H1 (cell line): ENCODE data around the gene ZNF260.

ENCODE experiments used
- CTCF ChIP-seq, 3 experiments: IDR thresholded peaks; 1 replicate in 2 of 3; 2 replicates in 1 of 3; pipeline versions ENCODE4 v1.5.1 to v1.6.1; 2011; ENCODE audit warnings: low read length in 3 of 3, mild to moderate bottlenecking in 3 of 3, inconsistent platforms in 2 of 3, low read depth in 1 of 3, moderate library complexity in 1 of 3; ENCODE audit not compliant: insufficient read depth in 1 of 3; ENCODE audit errors: control extremely low read depth in 1 of 3
- E2F6 ChIP-seq: IDR thresholded peaks from 2 replicates; pipeline ENCODE4 v1.6.1; 2012; ENCODE audit warnings: inconsistent platforms
- EP300 ChIP-seq, 2 experiments: IDR thresholded peaks; 1 replicate in 1 of 2; 2 replicates in 1 of 2; pipeline ENCODE4 v1.6.1; 2011 to 2012; ENCODE audit warnings: low read depth in 2 of 2, low read length in 2 of 2, mild to moderate bottlenecking in 2 of 2, borderline replicate concordance in 1 of 2, inconsistent platforms in 1 of 2, moderate library complexity in 1 of 2
- EZH2 ChIP-seq: fragments of 200-600 bp; sonication (generic); IDR thresholded peaks from 2 replicates; pipeline ENCODE4 v1.7.1; 2012; ENCODE audit warnings: low read depth, mild to moderate bottlenecking, moderate library complexity, low read length, inconsistent platforms; ENCODE audit not compliant: severe bottlenecking
- HDAC2 ChIP-seq, 2 experiments: fragments of 300-600 bp in 1 of 2; sonication (generic) in 1 of 2; IDR thresholded peaks; 2 replicates each; pipeline ENCODE4 v1.6.1; 2011 to 2012; ENCODE audit warnings: low read depth in 2 of 2, low read length in 2 of 2, mild to moderate bottlenecking in 2 of 2, moderate library complexity in 2 of 2, borderline replicate concordance in 1 of 2, inconsistent platforms in 1 of 2
- MAFK ChIP-seq: IDR thresholded peaks from 2 replicates; pipeline ENCODE4 v1.6.1; 2012; ENCODE audit warnings: low read depth, mild to moderate bottlenecking, improper control_type of control experiment, low read length
- NRF1 ChIP-seq: IDR thresholded peaks from 2 replicates; pipeline ENCODE4 v1.6.1; 2011; ENCODE audit warnings: mild to moderate bottlenecking, low read depth, low read length, improper control_type of control experiment
- POLR2A ChIP-seq, 2 experiments: IDR thresholded peaks; 1 replicate in 1 of 2; 2 replicates in 1 of 2; pipeline ENCODE4 v1.6.1; 2011; ENCODE audit warnings: low read depth in 2 of 2, low read length in 2 of 2, mild to moderate bottlenecking in 2 of 2; ENCODE audit errors: control extremely low read depth in 1 of 2
- POLR2AphosphoS5 ChIP-seq: IDR thresholded peaks from 2 replicates; pipeline ENCODE4 v1.6.1; 2011; ENCODE audit warnings: low read depth, low read length
- RAD21 ChIP-seq, 2 experiments: IDR thresholded peaks in 1 of 2; conservative IDR thresholded peaks in 1 of 2; 2 replicates each; pipeline ENCODE4 v1.6.1; 2011; ENCODE audit warnings: low read depth in 2 of 2, low read length in 2 of 2, improper control_type of control experiment in 1 of 2, inconsistent platforms in 1 of 2, mild to moderate bottlenecking in 1 of 2, moderate library complexity in 1 of 2
- SP2 ChIP-seq: IDR thresholded peaks from 2 replicates; pipeline ENCODE4 v1.6.1; 2012; ENCODE audit warnings: mild to moderate bottlenecking, low read length, inconsistent platforms
- SRF ChIP-seq: IDR thresholded peaks from 2 replicates; pipeline ENCODE4 v1.6.1; 2011; ENCODE audit warnings: mild to moderate bottlenecking, low read depth, low read length, moderate library complexity
- YY1 ChIP-seq: IDR thresholded peaks from 2 replicates; pipeline ENCODE4 v1.6.1; 2011; ENCODE audit warnings: low read depth, mild to moderate bottlenecking, low read length
- ZNF274 ChIP-seq: IDR thresholded peaks from 2 replicates; pipeline ENCODE4 v1.7.0; 2012; ENCODE audit warnings: low read length, borderline replicate concordance; ENCODE audit errors: extremely low read depth

GRCh38 chr19:36573895-36574720 is 46.0 kb upstream of the ZNF260 start:
- no peak for TF ChIP-seq MAFK
- TF ChIP-seq SRF, result no peak
- no peak for TF ChIP-seq HDAC2 (IDR thresholded peaks at IDR 0.05; ENCODE audit: borderline replicate concordance in 1 of 2, low read depth in 2 of 2, low read length in 2 of 2)
- no peak for TF ChIP-seq E2F6
- TF ChIP-seq POLR2AphosphoS5, result no peak
- no peak for TF ChIP-seq CTCF (IDR thresholded peaks at IDR 0.05; ENCODE audit: control extremely low read depth in 1 of 3, insufficient read depth in 1 of 3, low read depth in 1 of 3, low read length in 3 of 3)
- TF ChIP-seq ZNF274, result no peak
- no peak for TF ChIP-seq RAD21 (IDR thresholded peaks at IDR 0.05 in 1 of 2, conservative IDR thresholded peaks at IDR 0.05 in 1 of 2; ENCODE audit: low read depth in 2 of 2, low read length in 2 of 2)
- no peak for TF ChIP-seq POLR2A (IDR thresholded peaks at IDR 0.05; ENCODE audit: control extremely low read depth in 1 of 2, low read depth in 2 of 2, low read length in 2 of 2)
- TF ChIP-seq YY1, result no peak
- no peak for TF ChIP-seq SP2
- TF ChIP-seq EP300 (IDR thresholded peaks at IDR 0.05; ENCODE audit: borderline replicate concordance in 1 of 2, low read depth in 2 of 2, low read length in 2 of 2), result no peak
- no peak for TF ChIP-seq EZH2
- TF ChIP-seq NRF1, result no peak
